SK-N-MC (cell line): ENCODE measurements around the gene SH3PXD2B.
"Not testable (repeated sequence)": the region's sequence is repeated elsewhere in the genome, so short reads cannot be mapped to it uniquely, and the experiment has no call there.

Experiments
- DNase-seq: peaks from one replicate; pipeline ENCODE4 v3.0.0-alpha.2; 2011; ENCODE audit warnings: low read depth, low spot score
- H3K27ac ChIP-seq: fragments of 200-600 bp; sonication (generic); 2 replicates; pipeline ENCODE4 v1.5.1; 2016; ENCODE audit warnings: mixed run types
- H3K36me3 ChIP-seq: fragments of 200-600 bp; sonication (generic); 2 replicates; pipeline ENCODE4 v1.6.1; 2017; ENCODE audit warnings: antibody characterized with exemption, low read length, mixed read lengths; ENCODE audit not compliant: insufficient read depth
- H3K4me3 ChIP-seq: fragments of 200-600 bp; sonication (generic); 2 replicates; pipeline ENCODE4 v1.5.1; 2016
- H3K9ac ChIP-seq: fragments of 200-600 bp; sonication (generic); 2 replicates; pipeline ENCODE4 v1.8.0; 2017; ENCODE audit warnings: mixed run types, mixed read lengths; ENCODE audit not compliant: insufficient read length
- H3K9me3 ChIP-seq: fragments of 200-600 bp; sonication (generic); 2 replicates; pipeline ENCODE4 v1.6.1; 2017; ENCODE audit warnings: low read depth, mild to moderate bottlenecking, antibody characterized with exemption, low read length, moderate library complexity, mixed read lengths
- EZH2 ChIP-seq: fragments of 200-600 bp; sonication (generic); IDR thresholded peaks from one replicate; pipeline ENCODE4 v1.6.1; 2017; ENCODE audit warnings: antibody characterized with exemption
- FOXP2 ChIP-seq: optimal IDR thresholded peaks from 2 replicates; pipeline ENCODE3; 2011; ENCODE audit warnings: mild to moderate bottlenecking, moderate library complexity; ENCODE audit not compliant: insufficient read depth; ENCODE audit errors: extremely low read length, control extremely low read depth
- POLR2AphosphoS5 ChIP-seq: IDR thresholded peaks from 2 replicates; pipeline ENCODE4 v1.6.1; 2012; ENCODE audit warnings: mild to moderate bottlenecking, low read depth, low read length, borderline replicate concordance

SH3PXD2B gene

GRCh38 chr5:172399336-172399735 lies 55.0 kb downstream of the SH3PXD2B start:
- Histone ChIP-seq H3K4me3 (no peak overlapping the region), H3K9me3 (no peaks in the 10 kb centered on the region), H3K36me3 (peaks cover 8% of the 10 kb centered on the region; the same call in 1 of the 2 replicates), H3K9ac (no peak overlapping the region), H3K27ac (no peak overlapping the region)
- DNase-seq = no peak
- TF ChIP-seq FOXP2 (no peak), POLR2AphosphoS5 (no peak), EZH2 (no peak)

- H3K36me3 ChIP-seq, H3K4me3 ChIP-seq, H3K9me3 ChIP-seq, H3K9ac ChIP-seq, H3K27ac ChIP-seq, DNase-seq: not testable (repeated sequence)
Measured at GRCh38 chr5:172398645-172399044, 55.7 kb downstream of the SH3PXD2B start.

- H3K36me3 ChIP-seq, DNase-seq, H3K9me3 ChIP-seq, H3K4me3 ChIP-seq, H3K27ac ChIP-seq, H3K9ac ChIP-seq: not testable (repeated sequence)
Measured at GRCh38 chr5:172396994-172397393, 57.3 kb downstream of the SH3PXD2B start.

- Histone ChIP-seq H3K27ac (no peak overlapping the region), H3K4me3 (no peak overlapping the region), H3K9ac (no peak overlapping the region), H3K9me3 (no peaks in the 10 kb centered on the region), H3K36me3 (peaks cover 4% of the 10 kb centered on the region; the same call in 1 of the 2 replicates)
- no peak for DNase-seq
- TF ChIP-seq EZH2 (no peak), POLR2AphosphoS5 (no peak), FOXP2 (no peak)
Measured at GRCh38 chr5:172396220-172396619, 58.1 kb downstream of the SH3PXD2B start.

GRCh38 chr5:172395483-172395882 lies 58.8 kb downstream of the SH3PXD2B start:
- Histone ChIP-seq H3K36me3 (peaks cover 4% of the 10 kb centered on the region; the same call in 1 of the 2 replicates), H3K9ac (no peak overlapping the region), H3K9me3 (no peaks in the 10 kb centered on the region), H3K4me3 (no peak overlapping the region), H3K27ac (no peak overlapping the region)
- no peak for TF ChIP-seq EZH2
- TF ChIP-seq POLR2AphosphoS5 = no peak
- TF ChIP-seq FOXP2 = no peak
- DNase-seq = no peak

GRCh38 chr5:172389578-172390112 lies 64.7 kb downstream of the SH3PXD2B start:
- TF ChIP-seq POLR2AphosphoS5 (no peak), FOXP2 (no peak), EZH2 (no peak)
- Histone ChIP-seq H3K9ac (no peak overlapping the region), H3K36me3 (no peaks in the 10 kb centered on the region; the same call in 1 of the 2 replicates), H3K27ac (no peak overlapping the region), H3K9me3 (no peaks in the 10 kb centered on the region), H3K4me3 (no peak overlapping the region)
- DNase-seq = no peak

- TF ChIP-seq POLR2AphosphoS5 = no peak
- TF ChIP-seq FOXP2 = no peak
- no peak for TF ChIP-seq EZH2
- Histone ChIP-seq H3K36me3 (no peaks in the 10 kb centered on the region; the same call in 1 of the 2 replicates), H3K9ac (no peak overlapping the region), H3K27ac (no peak overlapping the region), H3K9me3 (no peaks in the 10 kb centered on the region), H3K4me3 (no peak overlapping the region)
- DNase-seq = no peak
Measured at GRCh38 chr5:172388246-172388733, 66.0 kb downstream of the SH3PXD2B start.

- Histone ChIP-seq H3K9ac (no peak overlapping the region), H3K9me3 (no peaks in the 10 kb centered on the region), H3K27ac (no peak overlapping the region), H3K36me3 (no peaks in the 10 kb centered on the region), H3K4me3 (no peak overlapping the region)
- no peak for DNase-seq
- TF ChIP-seq POLR2AphosphoS5 (no peak), EZH2 (no peak), FOXP2 (no peak)
Measured at GRCh38 chr5:172385707-172386106, 68.6 kb downstream of the SH3PXD2B start.

GRCh38 chr5:172385010-172385563 lies 69.2 kb downstream of the SH3PXD2B start:
- H3K9me3 ChIP-seq = no peaks in the 10 kb centered on the region
- DNase-seq = no peak
- H3K36me3 ChIP-seq = no peaks in the 10 kb centered on the region
- H3K4me3 ChIP-seq = no peak overlapping the region
- TF ChIP-seq FOXP2 = no peak
- TF ChIP-seq POLR2AphosphoS5 = no peak
- TF ChIP-seq EZH2 = no peak
- no peak overlapping the region for H3K9ac ChIP-seq
- no peak overlapping the region for H3K27ac ChIP-seq
